ENCODE measurements around the gene GDF10. TPM values are rescaled to one million over a fixed set of nuclear protein-coding genes. Genes with fewer than 3 reads are reported as not detected.

The GDF10 gene
- polyA plus RNA-seq, 1 donor (not counting 4 experiments of a cell fraction or from before 2014, with no cell fraction given) = not detected

GRCh38 chr10:47344996-47345870, 45.2 kb downstream of the GDF10 start:
- Histone ChIP-seq H3K79me2 (ENCODE audit: control insufficient read depth, insufficient read depth, low read length) (no peaks in the 10 kb centered on the region), H3K27ac (ENCODE audit: control insufficient read depth, insufficient read depth, low read length) (no peak overlapping the region), H4K20me1 (ENCODE audit: control insufficient read depth, extremely low read depth, insufficient read depth, low read length) (no peaks in the 10 kb centered on the region), H3K4me1 (ENCODE audit: control insufficient read depth, extremely low read depth, insufficient read depth, low read length) (no peaks in the 10 kb centered on the region), H3K27me3 (ENCODE audit: control insufficient read depth, extremely low read depth, insufficient read depth, low read length) (no peaks in the 10 kb centered on the region), H3K9ac (ENCODE audit: control insufficient read depth, extremely low read depth, insufficient read depth, low read length) (no peak overlapping the region), H3K36me3 (ENCODE audit: control insufficient read depth in 2 of 2, extremely low read depth in 1 of 2, insufficient read depth in 2 of 2, low read length in 2 of 2) (no peaks in the 10 kb centered on the region), H3K4me2 (ENCODE audit: control insufficient read depth, extremely low read depth, insufficient read depth, low read depth, low read length) (no peak overlapping the region), H3K9me1 (ENCODE audit: control insufficient read depth, extremely low read depth, insufficient read depth, low read length) (no peaks in the 10 kb centered on the region), H2AFZ (ENCODE audit: control insufficient read depth, low read length) (no peak overlapping the region), H3K9me3 (ENCODE audit: control insufficient read depth, low read depth, low read length) (no peaks in the 10 kb centered on the region), H3K4me3 (ENCODE audit: control insufficient read depth in 2 of 3, extremely low read depth in 1 of 3, insufficient read depth in 2 of 3, low read depth in 1 of 3, low read length in 3 of 3) (no peak overlapping the region)
- DNase-seq (ENCODE audit: low read depth, low spot score) (no peak), FAIRE-seq (no peak)
- TF ChIP-seq EZH2 (IDR thresholded peaks at IDR 0.05; ENCODE audit: low read length) = no peak
- no peak for TF ChIP-seq CTCF (optimal IDR thresholded peaks at IDR 0.05 in 1 of 3, IDR thresholded peaks at IDR 0.05 in 1 of 3, conservative IDR thresholded peaks at IDR 0.05 in 1 of 3; ENCODE audit: extremely low read depth in 1 of 3, insufficient read depth in 2 of 3, low read length in 3 of 3)
- dilution Hi-C loops (cut with MboI; ENCODE audit: extremely low pct_ligation_motif_present, low sequenced_read_pairs) = no loop called here

- Histone ChIP-seq H3K27ac (ENCODE audit: control insufficient read depth, insufficient read depth, low read length) (no peak overlapping the region), H2AFZ (ENCODE audit: control insufficient read depth, low read length) (no peak overlapping the region), H3K36me3 (ENCODE audit: control insufficient read depth in 2 of 2, extremely low read depth in 1 of 2, insufficient read depth in 2 of 2, low read length in 2 of 2) (no peaks in the 10 kb centered on the region), H3K79me2 (ENCODE audit: control insufficient read depth, insufficient read depth, low read length) (no peaks in the 10 kb centered on the region), H3K4me1 (ENCODE audit: control insufficient read depth, extremely low read depth, insufficient read depth, low read length) (no peaks in the 10 kb centered on the region), H4K20me1 (ENCODE audit: control insufficient read depth, extremely low read depth, insufficient read depth, low read length) (no peaks in the 10 kb centered on the region), H3K9me3 (ENCODE audit: control insufficient read depth, low read depth, low read length) (no peaks in the 10 kb centered on the region), H3K9ac (ENCODE audit: control insufficient read depth, extremely low read depth, insufficient read depth, low read length) (no peak overlapping the region), H3K27me3 (ENCODE audit: control insufficient read depth, extremely low read depth, insufficient read depth, low read length) (no peaks in the 10 kb centered on the region), H3K4me2 (ENCODE audit: control insufficient read depth, extremely low read depth, insufficient read depth, low read depth, low read length) (no peak overlapping the region), H3K4me3 (ENCODE audit: control insufficient read depth in 2 of 3, extremely low read depth in 1 of 3, insufficient read depth in 2 of 3, low read depth in 1 of 3, low read length in 3 of 3) (no peak overlapping the region), H3K9me1 (ENCODE audit: control insufficient read depth, extremely low read depth, insufficient read depth, low read length) (no peaks in the 10 kb centered on the region)
- dilution Hi-C loops (cut with MboI; ENCODE audit: extremely low pct_ligation_motif_present, low sequenced_read_pairs) = no loop called here
- FAIRE-seq = no peak
- TF ChIP-seq EZH2 (IDR thresholded peaks at IDR 0.05; ENCODE audit: low read length) (no peak), CTCF (optimal IDR thresholded peaks at IDR 0.05 in 1 of 3, IDR thresholded peaks at IDR 0.05 in 1 of 3, conservative IDR thresholded peaks at IDR 0.05 in 1 of 3; ENCODE audit: extremely low read depth in 1 of 3, insufficient read depth in 2 of 3, low read length in 3 of 3) (no peak)
- DNase-seq (ENCODE audit: low read depth, low spot score) = no peak
Measured at GRCh38 chr10:47346581-47347302, 46.7 kb downstream of the GDF10 start.

Data from keratinocyte (primary cell).